ENCODE data around the gene CA10.

DNA sequence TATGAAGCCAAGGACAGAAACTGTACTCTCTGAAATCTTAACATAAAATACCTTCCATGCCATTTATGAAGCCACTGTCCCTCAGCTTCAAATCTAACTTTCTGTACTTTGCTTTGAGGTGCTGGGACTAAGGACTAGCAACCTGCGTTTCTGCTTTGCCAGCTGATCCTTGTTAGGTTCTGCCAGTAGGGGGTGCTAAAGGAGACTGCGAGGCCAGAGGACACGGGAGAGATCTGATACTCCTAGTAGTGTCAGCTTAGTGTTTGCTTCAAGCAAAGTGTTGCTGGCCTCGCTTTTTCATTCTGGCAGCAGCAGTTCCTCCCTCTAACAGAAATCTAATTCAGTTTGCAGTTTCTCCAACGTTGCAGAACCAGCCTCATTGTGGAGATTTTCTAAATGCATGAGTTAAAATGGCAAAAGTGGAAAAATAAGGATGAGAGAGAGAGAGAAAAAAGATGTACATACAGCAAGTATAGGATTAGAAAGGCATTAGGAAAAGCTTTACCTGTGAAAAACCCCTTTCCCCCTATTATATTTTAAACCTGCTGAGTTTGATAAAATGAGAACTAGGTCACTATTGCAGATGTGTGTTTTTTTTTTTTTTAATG lies 297.5 kb downstream of the CA10 start:
- no peak for TF ChIP-seq MXI1 (conservative IDR thresholded peaks at IDR 0.05; ENCODE audit: poor library complexity, severe bottlenecking)
- TF ChIP-seq, protein P1, sequence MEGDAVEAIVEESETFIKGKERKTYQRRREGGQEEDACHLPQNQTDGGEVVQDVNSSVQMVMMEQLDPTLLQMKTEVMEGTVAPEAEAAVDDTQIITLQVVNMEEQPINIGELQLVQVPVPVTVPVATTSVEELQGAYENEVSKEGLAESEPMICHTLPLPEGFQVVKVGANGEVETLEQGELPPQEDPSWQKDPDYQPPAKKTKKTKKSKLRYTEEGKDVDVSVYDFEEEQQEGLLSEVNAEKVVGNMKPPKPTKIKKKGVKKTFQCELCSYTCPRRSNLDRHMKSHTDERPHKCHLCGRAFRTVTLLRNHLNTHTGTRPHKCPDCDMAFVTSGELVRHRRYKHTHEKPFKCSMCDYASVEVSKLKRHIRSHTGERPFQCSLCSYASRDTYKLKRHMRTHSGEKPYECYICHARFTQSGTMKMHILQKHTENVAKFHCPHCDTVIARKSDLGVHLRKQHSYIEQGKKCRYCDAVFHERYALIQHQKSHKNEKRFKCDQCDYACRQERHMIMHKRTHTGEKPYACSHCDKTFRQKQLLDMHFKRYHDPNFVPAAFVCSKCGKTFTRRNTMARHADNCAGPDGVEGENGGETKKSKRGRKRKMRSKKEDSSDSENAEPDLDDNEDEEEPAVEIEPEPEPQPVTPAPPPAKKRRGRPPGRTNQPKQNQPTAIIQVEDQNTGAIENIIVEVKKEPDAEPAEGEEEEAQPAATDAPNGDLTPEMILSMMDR (IDR thresholded peaks at IDR 0.05; ENCODE audit: poor library complexity, severe bottlenecking) = peak; percentile 72
- TF ChIP-seq EP300 (conservative IDR thresholded peaks at IDR 0.05; ENCODE audit: poor library complexity, severe bottlenecking) = no peak
- no peak for TF ChIP-seq EZH2 (IDR thresholded peaks at IDR 0.05; ENCODE audit: borderline replicate concordance, insufficient read depth, low read length, poor library complexity, severe bottlenecking)
